SK-N-MC (cell line): ENCODE data around the gene OR6A2.
"Not testable (repeated sequence)": the region's sequence is repeated elsewhere in the genome, so short reads cannot be mapped to it uniquely, and the experiment has no call there.

Experiments
- DNase-seq: peaks from one replicate; pipeline ENCODE4 v3.0.0-alpha.2; 2011; ENCODE audit warnings: low read depth, low spot score
- H3K27ac ChIP-seq: fragments of 200-600 bp; sonication (generic); 2 replicates; pipeline ENCODE4 v1.5.1; 2016; ENCODE audit warnings: mixed run types
- H3K36me3 ChIP-seq: fragments of 200-600 bp; sonication (generic); 2 replicates; pipeline ENCODE4 v1.6.1; 2017; ENCODE audit warnings: antibody characterized with exemption, low read length, mixed read lengths; ENCODE audit not compliant: insufficient read depth
- H3K4me3 ChIP-seq: fragments of 200-600 bp; sonication (generic); 2 replicates; pipeline ENCODE4 v1.5.1; 2016
- H3K9ac ChIP-seq: fragments of 200-600 bp; sonication (generic); 2 replicates; pipeline ENCODE4 v1.8.0; 2017; ENCODE audit warnings: mixed run types, mixed read lengths; ENCODE audit not compliant: insufficient read length
- H3K9me3 ChIP-seq: fragments of 200-600 bp; sonication (generic); 2 replicates; pipeline ENCODE4 v1.6.1; 2017; ENCODE audit warnings: low read depth, mild to moderate bottlenecking, antibody characterized with exemption, low read length, moderate library complexity, mixed read lengths
- EZH2 ChIP-seq: fragments of 200-600 bp; sonication (generic); IDR thresholded peaks from one replicate; pipeline ENCODE4 v1.6.1; 2017; ENCODE audit warnings: antibody characterized with exemption
- FOXP2 ChIP-seq: optimal IDR thresholded peaks from 2 replicates; pipeline ENCODE3; 2011; ENCODE audit warnings: mild to moderate bottlenecking, moderate library complexity; ENCODE audit not compliant: insufficient read depth; ENCODE audit errors: extremely low read length, control extremely low read depth
- POLR2AphosphoS5 ChIP-seq: IDR thresholded peaks from 2 replicates; pipeline ENCODE4 v1.6.1; 2012; ENCODE audit warnings: mild to moderate bottlenecking, low read depth, low read length, borderline replicate concordance

Gene OR6A2

GRCh38 chr11:6824136-6824823, 24.8 kb upstream of the OR6A2 start:
- H3K36me3 ChIP-seq, result no peaks in the 10 kb centered on the region
- H3K4me3 ChIP-seq, result no peak overlapping the region
- no peak overlapping the region for H3K9ac ChIP-seq
- TF ChIP-seq EZH2 (no peak), POLR2AphosphoS5 (no peak), FOXP2 (no peak)
- DNase-seq, result no peak
- no peak overlapping the region for H3K27ac ChIP-seq
- no peaks in the 10 kb centered on the region for H3K9me3 ChIP-seq

DNA sequence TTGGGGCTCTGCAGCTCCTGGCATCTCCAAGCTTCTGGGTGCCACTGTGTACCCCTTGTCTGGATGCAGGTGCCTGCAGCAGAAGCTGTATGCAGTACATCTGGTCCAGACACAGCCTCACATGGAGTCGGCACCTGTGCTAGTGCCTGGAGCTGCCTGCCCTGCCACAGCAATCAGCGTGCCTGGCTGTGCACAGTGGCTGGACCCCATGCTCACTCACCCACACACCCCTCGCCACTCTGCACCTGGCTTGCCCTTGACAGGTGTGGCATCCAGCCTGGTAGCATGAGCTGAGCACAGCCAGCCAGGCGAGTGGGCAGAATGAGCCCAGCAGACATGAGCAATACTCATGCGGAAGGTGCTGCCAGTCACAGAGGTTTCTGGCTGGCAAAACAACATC, 19.5 kb upstream of the OR6A2 start:
- DNase-seq, result no peak
- no peak overlapping the region for H3K27ac ChIP-seq
- no peak for TF ChIP-seq EZH2
- TF ChIP-seq POLR2AphosphoS5, result no peak
- TF ChIP-seq FOXP2, result no peak
- H3K36me3 ChIP-seq, result no peaks in the 10 kb centered on the region
- H3K9me3 ChIP-seq, result no peaks in the 10 kb centered on the region
- H3K9ac ChIP-seq, result no peak overlapping the region
- no peak overlapping the region for H3K4me3 ChIP-seq

GRCh38 chr11:6817694-6818093, 18.2 kb upstream of the OR6A2 start:
- Histone ChIP-seq H3K9me3 (no peaks in the 10 kb centered on the region), H3K4me3 (no peak overlapping the region), H3K9ac (no peak overlapping the region), H3K36me3 (no peaks in the 10 kb centered on the region), H3K27ac (no peak overlapping the region)
- TF ChIP-seq POLR2AphosphoS5 (no peak), FOXP2 (no peak), EZH2 (no peak)
- DNase-seq, result no peak

- Histone ChIP-seq H3K27ac (no peak overlapping the region), H3K9ac (no peak overlapping the region), H3K9me3 (no peaks in the 10 kb centered on the region), H3K4me3 (no peak overlapping the region), H3K36me3 (no peaks in the 10 kb centered on the region)
- no peak for DNase-seq
- TF ChIP-seq POLR2AphosphoS5, result no peak
- TF ChIP-seq FOXP2, result no peak
- no peak for TF ChIP-seq EZH2
These were observed 14.2 kb upstream of the OR6A2 start for GRCh38 chr11:6813656-6814055.

- H3K9ac ChIP-seq, result no peak overlapping the region
- no peak overlapping the region for H3K4me3 ChIP-seq
- no peaks in the 10 kb centered on the region for H3K9me3 ChIP-seq
- DNase-seq, result no peak
- H3K36me3 ChIP-seq, result no peaks in the 10 kb centered on the region
- TF ChIP-seq POLR2AphosphoS5 (no peak), FOXP2 (no peak), EZH2 (no peak)
- H3K27ac ChIP-seq, result no peak overlapping the region
These were observed 13.0 kb upstream of the OR6A2 start for GRCh38 chr11:6812390-6813005.

DNA sequence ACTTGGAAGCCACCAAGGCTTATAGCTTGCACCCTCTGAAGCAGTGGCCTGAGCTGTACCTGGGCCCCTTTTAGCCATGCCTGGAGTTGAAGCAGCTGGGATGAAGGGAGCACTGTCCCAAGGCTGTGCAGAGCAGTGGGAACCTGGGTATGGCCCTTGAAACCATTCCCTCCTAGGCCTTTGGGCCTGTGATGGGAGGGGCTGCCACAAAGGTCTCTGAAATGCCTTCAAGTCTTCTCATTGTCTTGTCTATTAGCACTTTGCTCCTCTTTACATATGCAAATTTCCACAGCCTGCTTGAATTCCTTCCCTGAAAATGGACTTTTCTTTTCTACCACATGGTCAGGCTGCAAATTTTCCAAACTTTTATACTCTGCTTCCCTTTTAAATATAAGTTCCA, 1.6 kb upstream of the OR6A2 start:
- DNase-seq, H3K4me3 ChIP-seq, H3K27ac ChIP-seq, H3K9me3 ChIP-seq, H3K36me3 ChIP-seq, H3K9ac ChIP-seq: not testable (repeated sequence)

DNA sequence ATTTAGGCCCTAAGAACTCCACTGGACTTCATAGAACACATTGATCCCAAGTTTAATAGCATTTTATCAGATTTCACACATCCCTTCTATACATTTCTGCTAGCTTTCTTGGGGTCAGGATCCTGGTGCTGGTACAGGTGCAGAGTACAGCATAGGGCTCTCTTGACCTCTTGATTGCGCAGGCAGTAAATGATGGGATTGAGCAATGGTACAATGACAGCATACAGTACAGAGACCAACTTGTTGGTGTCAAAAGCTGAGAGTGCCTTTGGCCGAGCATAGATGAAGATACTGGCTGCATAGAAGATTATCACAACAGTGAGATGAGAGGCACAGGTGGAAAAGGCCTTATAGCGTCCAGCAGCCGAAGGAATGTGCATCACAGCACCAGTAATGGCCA, 4.8 kb downstream of the OR6A2 start:
- TF ChIP-seq POLR2AphosphoS5 (no peak), FOXP2 (no peak), EZH2 (no peak)
- Histone ChIP-seq H3K27ac (no peak overlapping the region), H3K4me3 (no peak overlapping the region), H3K9ac (no peak overlapping the region), H3K36me3 (no peaks in the 10 kb centered on the region), H3K9me3 (no peaks in the 10 kb centered on the region)
- no peak for DNase-seq

- Histone ChIP-seq H3K9ac (no peak overlapping the region), H3K4me3 (0 out of 2 replicates have a peak overlapping the region, but pooled peaks have one; percentile 22), H3K27ac (peak overlapping the region; percentile 20; the same call in 1 of the 2 replicates), H3K9me3 (no peaks in the 10 kb centered on the region), H3K36me3 (no peaks in the 10 kb centered on the region)
- TF ChIP-seq POLR2AphosphoS5 (no peak), EZH2 (no peak), FOXP2 (no peak)
- no peak for DNase-seq
These were observed 8.9 kb downstream of the OR6A2 start for GRCh38 chr11:6790546-6790945.

- no peak within 1 kb of the TSS for H3K9ac ChIP-seq
- H3K27ac ChIP-seq, result no peak within 1 kb of the TSS
- no peaks in the 10 kb centered on the region for H3K36me3 ChIP-seq
- H3K4me3 ChIP-seq, result no peak within 1 kb of the TSS
- no peak for DNase-seq
- H3K9me3 ChIP-seq, result no peaks in the 10 kb centered on the region
- TF ChIP-seq FOXP2, result no peak
- TF ChIP-seq EZH2, result no peak
- TF ChIP-seq POLR2AphosphoS5, result no peak
These were observed 16.8 kb downstream of the OR6A2 start, which contains the start of gene OR2AG1 for GRCh38 chr11:6782720-6783119. TSS of gene OR2AG1 (plus strand) at chr11:6783020. CDS start at chr11:6785038, 2,018 bp downstream.
